Stimulated activated CD4-positive, alpha-beta T cell treated with anti-CD3 and anti-CD28 coated beads, Interleukin-1b, Interleukin-23, amount 100 ng/mL, for 24 hours (primary cell): Measurements from ENCODE around the gene NKTR.

Source experiments
- DNase-seq, 4 experiments: peaks; one replicate each; pipeline ENCODE4 v3.0.0-alpha.2; 2020; ENCODE audit warnings: low read depth in 4 of 4, low spot score in 1 of 4

NKTR gene

DNA sequence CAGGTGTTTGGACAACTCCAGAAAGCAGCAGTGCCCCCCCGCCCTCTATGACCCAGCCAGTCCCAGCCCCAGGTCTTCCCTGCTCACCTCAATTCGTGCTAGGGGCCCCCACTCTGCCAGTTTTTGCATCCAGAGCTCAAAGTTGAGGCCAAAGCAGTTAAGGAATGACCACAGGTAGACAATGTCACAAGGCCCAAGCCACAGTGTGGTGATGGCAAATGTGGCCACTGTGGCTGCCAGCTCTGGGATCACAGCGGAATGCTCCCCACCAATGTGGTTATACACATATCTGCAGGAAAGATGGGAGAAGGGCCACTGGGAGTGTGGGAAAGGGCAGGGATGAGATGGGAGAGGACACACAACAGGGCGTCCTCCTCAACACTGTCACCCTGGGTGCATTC is 93.0 kb downstream of the NKTR start:
- no peak for DNase-seq

DNA sequence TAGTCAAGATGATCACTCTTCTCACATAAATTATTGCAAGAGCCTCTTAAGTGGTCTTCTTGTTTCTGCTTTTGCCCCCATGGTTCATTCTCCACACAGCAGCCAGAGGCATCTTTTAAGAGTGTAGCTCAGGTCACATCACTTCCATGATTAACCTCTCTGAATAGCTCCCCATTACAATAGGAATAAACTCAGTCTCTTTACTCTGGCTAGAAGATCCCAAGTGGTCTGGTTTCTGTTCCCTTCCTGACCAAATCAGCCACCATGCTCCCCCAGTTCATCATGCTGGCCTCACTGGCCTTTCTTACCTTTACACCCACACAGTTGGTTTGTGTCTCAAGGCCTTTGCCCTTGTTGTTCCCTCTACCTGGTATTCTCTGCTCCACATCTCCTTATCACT is 93.9 kb downstream of the NKTR start:
- no peak for DNase-seq

DNA sequence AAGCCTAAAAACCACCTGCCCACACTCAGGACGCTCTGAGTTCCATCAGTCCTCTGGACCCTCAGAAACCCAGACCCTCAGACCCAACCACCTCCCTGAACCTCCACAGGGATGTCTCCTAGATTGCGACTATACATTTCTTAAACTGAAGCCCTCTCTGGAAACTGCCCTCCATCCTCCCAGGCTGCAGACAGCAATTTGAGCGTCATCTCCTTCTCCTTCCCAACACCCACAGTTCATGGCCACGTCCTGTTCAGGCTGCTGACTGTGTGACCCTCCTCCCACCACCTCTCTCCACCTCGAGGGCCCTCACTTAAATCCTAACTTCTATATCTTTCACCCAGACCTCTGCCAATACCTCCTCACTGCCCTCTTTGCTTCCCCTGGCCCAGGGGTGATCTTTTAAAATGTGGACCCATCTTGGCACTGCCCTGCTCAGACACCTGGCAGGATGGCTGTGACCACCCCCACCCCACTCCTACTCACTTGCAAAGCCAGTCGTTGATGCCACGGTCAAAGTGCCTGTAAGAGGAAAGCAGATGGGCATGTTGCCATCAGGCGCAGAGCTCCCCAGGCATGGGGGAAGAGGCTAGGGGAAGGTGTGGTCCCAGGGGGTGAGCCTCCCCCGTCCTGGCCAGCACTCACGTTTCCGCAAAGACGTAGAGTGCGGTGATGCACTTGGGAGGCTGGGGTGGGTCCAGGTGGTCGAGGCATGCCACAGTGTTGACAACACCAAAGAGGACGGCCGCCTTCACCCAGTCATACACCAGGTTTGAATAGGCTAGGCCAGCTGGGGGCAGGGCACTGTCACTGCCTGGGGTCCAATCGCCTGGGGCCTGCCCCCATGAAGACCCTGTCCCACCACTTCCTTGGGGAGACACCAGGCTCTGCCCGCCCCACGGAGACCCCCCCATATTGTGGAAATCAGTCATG is 96.1 kb downstream of the NKTR start:
- no peak for DNase-seq

DNA sequence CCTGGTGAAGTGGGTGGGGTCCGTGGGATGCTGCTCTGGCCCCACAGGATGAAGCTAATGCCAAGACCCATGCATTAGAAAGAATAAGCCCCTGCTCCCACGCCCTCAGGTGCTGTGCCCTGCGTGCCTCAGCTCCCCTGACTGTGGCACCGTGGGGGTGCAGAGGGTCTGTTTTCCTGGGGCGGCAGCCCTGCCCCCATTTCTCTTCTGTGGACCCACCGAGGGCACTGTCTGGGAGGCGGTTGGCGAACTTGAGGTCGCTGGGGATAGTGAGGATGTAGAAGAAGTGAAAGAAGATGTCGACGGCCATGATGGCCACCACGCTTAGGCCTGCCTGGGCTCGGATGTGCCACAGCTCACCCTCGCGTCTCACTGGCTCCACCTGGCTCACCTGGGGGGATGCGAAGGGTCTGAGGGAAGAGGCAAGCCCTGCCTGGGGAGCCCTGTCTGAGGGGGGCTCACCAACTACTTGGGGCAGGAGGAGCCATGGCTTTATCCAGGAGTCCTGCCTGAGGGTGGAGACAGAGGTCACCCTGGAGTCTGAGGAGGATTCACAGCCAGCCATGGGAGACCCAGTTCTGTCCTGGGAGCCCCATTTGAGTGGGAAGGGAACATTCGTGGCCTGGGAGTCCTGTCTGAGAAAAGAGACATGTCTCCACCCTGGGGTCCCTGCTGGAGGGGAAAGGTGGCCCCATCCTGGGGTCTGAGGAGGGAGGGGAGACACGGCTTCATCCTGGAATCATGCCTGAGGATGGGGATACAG is 97.0 kb downstream of the NKTR start:
- no peak for DNase-seq
